ENCODE data around the gene CBR1.

DNA sequence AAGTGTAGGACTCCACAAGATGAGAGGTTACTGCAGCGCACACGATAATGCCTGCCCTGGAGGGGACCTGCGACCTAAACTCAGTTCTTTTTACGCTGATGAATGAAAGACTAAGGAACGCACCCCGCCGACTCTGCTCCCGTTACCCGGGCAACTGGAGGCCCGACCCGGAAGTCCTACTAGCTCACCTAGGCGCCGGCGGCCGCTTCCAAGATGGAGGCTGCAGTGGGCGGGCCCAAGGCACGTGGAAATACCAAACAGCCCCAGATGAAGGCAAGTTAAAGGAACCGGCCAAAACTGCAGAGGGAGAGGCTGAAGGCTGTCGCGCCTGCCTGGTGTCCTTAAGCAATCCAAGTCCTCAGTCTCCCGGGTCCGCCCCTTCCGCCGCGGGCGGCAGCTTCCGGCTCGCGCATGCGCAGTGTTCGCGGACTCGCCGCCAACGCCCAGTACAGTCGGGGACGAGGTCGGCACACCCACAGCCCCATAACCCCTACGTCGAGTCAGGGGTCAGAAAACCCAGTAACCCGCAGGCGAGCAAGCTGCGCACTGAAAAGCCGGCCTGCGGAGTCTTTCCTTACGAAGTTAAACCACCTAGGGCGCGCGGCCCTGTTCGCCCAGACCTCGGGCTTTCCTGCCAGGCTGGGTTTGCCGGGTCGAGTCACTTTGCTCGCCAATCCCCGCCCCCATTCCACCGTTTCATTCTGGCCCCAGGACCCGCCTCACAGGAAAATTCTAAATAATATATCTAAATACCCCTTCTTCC lies 9.5 kb upstream of the CBR1 start, which contains the start of gene SETD4:
- TF ChIP-seq, protein P1, sequence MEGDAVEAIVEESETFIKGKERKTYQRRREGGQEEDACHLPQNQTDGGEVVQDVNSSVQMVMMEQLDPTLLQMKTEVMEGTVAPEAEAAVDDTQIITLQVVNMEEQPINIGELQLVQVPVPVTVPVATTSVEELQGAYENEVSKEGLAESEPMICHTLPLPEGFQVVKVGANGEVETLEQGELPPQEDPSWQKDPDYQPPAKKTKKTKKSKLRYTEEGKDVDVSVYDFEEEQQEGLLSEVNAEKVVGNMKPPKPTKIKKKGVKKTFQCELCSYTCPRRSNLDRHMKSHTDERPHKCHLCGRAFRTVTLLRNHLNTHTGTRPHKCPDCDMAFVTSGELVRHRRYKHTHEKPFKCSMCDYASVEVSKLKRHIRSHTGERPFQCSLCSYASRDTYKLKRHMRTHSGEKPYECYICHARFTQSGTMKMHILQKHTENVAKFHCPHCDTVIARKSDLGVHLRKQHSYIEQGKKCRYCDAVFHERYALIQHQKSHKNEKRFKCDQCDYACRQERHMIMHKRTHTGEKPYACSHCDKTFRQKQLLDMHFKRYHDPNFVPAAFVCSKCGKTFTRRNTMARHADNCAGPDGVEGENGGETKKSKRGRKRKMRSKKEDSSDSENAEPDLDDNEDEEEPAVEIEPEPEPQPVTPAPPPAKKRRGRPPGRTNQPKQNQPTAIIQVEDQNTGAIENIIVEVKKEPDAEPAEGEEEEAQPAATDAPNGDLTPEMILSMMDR (conservative IDR thresholded peaks at IDR 0.05 in 1 of 2, IDR thresholded peaks at IDR 0.05 in 1 of 2; ENCODE audit: extremely low read depth in 1 of 2, insufficient read depth in 1 of 2, low read depth in 1 of 2, low read length in 2 of 2) = no peak
- TF ChIP-seq EZH2 (IDR thresholded peaks at IDR 0.05; ENCODE audit: borderline replicate concordance, low read length) = no peak
